HG03025 (cell line): ENCODE measurements around the gene LTBP1.

ENCODE experiments used
- ATAC-seq: cut with Tn5 transposase; IDR thresholded peaks from one replicate; pipeline ENCODE4 v1.9.1; 2021; ENCODE audit warnings: mild to moderate bottlenecking, moderate library complexity; ENCODE audit not compliant: unreplicated experiment, low FRiP score

Gene LTBP1

GRCh38 chr2:32930436-32930835 lies 16.3 kb upstream of the LTBP1 start:
- ATAC-seq: no peak

GRCh38 chr2:32931519-32931918 lies 15.2 kb upstream of the LTBP1 start:
- no peak for ATAC-seq

GRCh38 chr2:32931945-32932709 lies 14.6 kb upstream of the LTBP1 start:
- ATAC-seq: no peak

- no peak for ATAC-seq
These were observed 13.7 kb upstream of the LTBP1 start for GRCh38 chr2:32932825-32933755.

- ATAC-seq: no peak
These were observed 13.0 kb upstream of the LTBP1 start for GRCh38 chr2:32933756-32934095.

- no peak for ATAC-seq
These were observed 8.9 kb upstream of the LTBP1 start for GRCh38 chr2:32937602-32938448.

GRCh38 chr2:32938934-32939333 lies 7.8 kb upstream of the LTBP1 start:
- no peak for ATAC-seq

GRCh38 chr2:32940316-32940997 lies 6.3 kb upstream of the LTBP1 start:
- no peak for ATAC-seq

- no peak for ATAC-seq
These were observed 4.6 kb upstream of the LTBP1 start for GRCh38 chr2:32941944-32942690.

- ATAC-seq: no peak
These were observed 3.8 kb upstream of the LTBP1 start for GRCh38 chr2:32942793-32943485.

- ATAC-seq: no peak
These were observed 1.5 kb upstream of the LTBP1 start for GRCh38 chr2:32945286-32945685.

GRCh38 chr2:32947076-32947483 lies 327 bp downstream of the LTBP1 start:
- peak; percentile 18 for ATAC-seq

GRCh38 chr2:32947484-32948143 lies 861 bp downstream of the LTBP1 start:
- peak; percentile 34 for ATAC-seq

GRCh38 chr2:32948266-32948665 lies 1.5 kb downstream of the LTBP1 start:
- no peak for ATAC-seq

GRCh38 chr2:32949260-32949659 lies 2.5 kb downstream of the LTBP1 start:
- ATAC-seq: no peak

GRCh38 chr2:32951672-32952071 lies 4.9 kb downstream of the LTBP1 start:
- ATAC-seq: no peak

GRCh38 chr2:32952761-32953476 lies 6.2 kb downstream of the LTBP1 start:
- no peak for ATAC-seq

- ATAC-seq: no peak
These were observed 7.5 kb downstream of the LTBP1 start for GRCh38 chr2:32954206-32954605.
